22Rv1 (cell line): ENCODE results near the gene KREMEN1.

ENCODE experiments used
- CTCF ChIP-seq: fragments of 450-650 bp; IDR thresholded peaks from 2 replicates; pipeline ENCODE4 v1.5.1; 2017; ENCODE audit warnings: mild to moderate bottlenecking
- ZFX ChIP-seq: fragments of 450-650 bp; IDR thresholded peaks from 2 replicates; pipeline ENCODE4 v1.6.1; 2017; ENCODE audit warnings: antibody characterized with exemption, borderline replicate concordance

GRCh38 chr22:29032014-29032475 is 40.8 kb upstream of the KREMEN1 start:
- TF ChIP-seq CTCF (no peak), ZFX (no peak)
